Measurements from ENCODE around the gene CAV2.

- no peak for TF ChIP-seq CTCF (IDR thresholded peaks at IDR 0.05)
- TF ChIP-seq POLR2A (IDR thresholded peaks at IDR 0.05), result no peak
Observed at GRCh38 chr7:116522247-116522646, 22.7 kb downstream of the CAV2 start.

All from right lobe of liver (tissue), 4 donors.